Thyroid gland (tissue), 4 donors: ENCODE measurements around the gene PLXNB2. TPM values are rescaled to one million over a fixed set of nuclear protein-coding genes. Genes with fewer than 3 reads are reported as not detected.

Experiments
- DNase-seq, 2 donors: peaks; one replicate each; pipeline ENCODE4 v3.0.0-alpha.2; 2019
- H3K27ac ChIP-seq, 3 donors: fragments of 200-600 bp; sonication (generic); 1 replicate in 2 of 3; 2 replicates in 1 of 3; pipeline ENCODE4 v1.5.1; 2016 to 2019; ENCODE audit warnings: mild to moderate bottlenecking in 1 of 3, moderate library complexity in 1 of 3
- H3K27me3 ChIP-seq: fragments of 200-600 bp; sonication (generic); one replicate; pipeline ENCODE4 v1.5.1; 2019
- H3K36me3 ChIP-seq, 2 donors: fragments of 200-600 bp; sonication (generic); one replicate each; pipeline ENCODE4 v1.5.1; 2016 to 2019
- H3K4me1 ChIP-seq, 2 donors: fragments of 200-600 bp; sonication (generic); one replicate each; pipeline ENCODE4 v1.5.1; 2017 to 2019
- H3K4me3 ChIP-seq, 3 donors: fragments of 200-600 bp; sonication (generic); replicated peaks in 1 of 3; 1 replicate in 2 of 3; 2 replicates in 1 of 3; pipeline ENCODE4 v1.5.1; 2016; ENCODE audit warnings: mild to moderate bottlenecking in 1 of 3
- H3K9me3 ChIP-seq: fragments of 200-600 bp; sonication (generic); one replicate; pipeline ENCODE4 v1.5.1; 2017
- CTCF ChIP-seq, 6 experiments: fragments of 200-600 bp in 3 of 6; fragments of 450-650 bp in 3 of 6; sonication (generic) in 3 of 6; IDR thresholded peaks; one replicate each; pipeline ENCODE4 v1.5.1; 2016 to 2019; ENCODE audit warnings: antibody characterized with exemption in 6 of 6, mild to moderate bottlenecking in 2 of 6, inconsistent platforms in 1 of 6, moderate library complexity in 1 of 6
- POLR2A ChIP-seq, 2 donors: fragments of 450-650 bp; IDR thresholded peaks; one replicate each; pipeline ENCODE4 v1.6.1; 2017; ENCODE audit warnings: antibody characterized with exemption in 2 of 2, mild to moderate bottlenecking in 2 of 2, moderate library complexity in 1 of 2
- WGBS, 2 donors: methylation state at CpG; one replicate each; pipeline ENCODE4 v1.1.5; 2017; 5-methylcytosine and 5-hydroxymethylcytosine counted together
- intact Hi-C: fragments of 100-400 bp; cut with DNase I; formaldehyde crosslinking; loops from one replicate; pipeline ENCODE4 v1.15.1; 2023
- total RNA-seq, 4 donors: library from RNA; depleted of rRNA; stranded (reverse); fragments of >200 nt; gene quantifications; one replicate each; pipeline ENCODE4 v1.2.3, GENCODE V29; 2016

PLXNB2 gene
- total RNA-seq, 4 donors from 2014 or later, result 143 to 266 (median 215) TPM

GRCh38 chr22:50319503-50319951 is 12.1 kb upstream of the PLXNB2 start:
- intact Hi-C loops, result no loop called here
- no peaks in the 10 kb centered on the region for H3K36me3 ChIP-seq

GRCh38 chr22:50318698-50319411 is 11.4 kb upstream of the PLXNB2 start:
- H3K9me3 ChIP-seq, result no peaks in the 10 kb centered on the region
- H3K36me3 ChIP-seq, result no peaks in the 10 kb centered on the region
- TF ChIP-seq CTCF (IDR thresholded peaks at IDR 0.05) (no peak), POLR2A (IDR thresholded peaks at IDR 0.05) (no peak)
- H3K4me3 ChIP-seq, result no peak overlapping the region
- H3K27ac ChIP-seq, result no peak overlapping the region
- H3K27me3 ChIP-seq, result no peaks in the 10 kb centered on the region
- 88 to 93% methylated on average over 10 to 21 of the region's 21 CpGs for WGBS, 2 donors
- H3K4me1 ChIP-seq, result peaks cover 3 to 12% of the 10 kb centered on the region in 2 donors
- no peak for DNase-seq
- intact Hi-C loops, result no loop called here

More at GRCh38 chr22:50319503-50319951, 12.1 kb upstream of the PLXNB2 start:
- Histone ChIP-seq H3K27ac (no peak overlapping the region), H3K4me3 (no peak overlapping the region), H3K4me1 (peaks cover 2 to 5% of the 10 kb centered on the region in 2 donors), H3K9me3 (no peaks in the 10 kb centered on the region), H3K27me3 (no peaks in the 10 kb centered on the region)
- no peak for DNase-seq
- TF ChIP-seq CTCF (IDR thresholded peaks at IDR 0.05) (no peak), POLR2A (IDR thresholded peaks at IDR 0.05) (no peak)
- 87 to 91% methylated on average over 6 to 14 of the region's 15 CpGs for WGBS, 2 donors

- peaks cover 3 to 13% of the 10 kb centered on the region in 2 donors for H3K4me1 ChIP-seq
- no peaks in the 10 kb centered on the region for H3K27me3 ChIP-seq
- no peak overlapping the region for H3K27ac ChIP-seq
- DNase-seq, result no peak
- 77 to 86% methylated on average over 7 of the region's 7 CpGs for WGBS, 2 donors
- no peaks in the 10 kb centered on the region for H3K36me3 ChIP-seq
- H3K4me3 ChIP-seq, result no peak overlapping the region
- no peak for TF ChIP-seq POLR2A (IDR thresholded peaks at IDR 0.05)
- no peak for TF ChIP-seq CTCF (IDR thresholded peaks at IDR 0.05)
- H3K9me3 ChIP-seq, result no peaks in the 10 kb centered on the region
- intact Hi-C loops, result no loop called here
Observed at GRCh38 chr22:50318356-50318697, 10.9 kb upstream of the PLXNB2 start.

GRCh38 chr22:50317674-50318073 is 10.2 kb upstream of the PLXNB2 start:
- intact Hi-C loops, result no loop called here
- Histone ChIP-seq H3K27me3 (no peaks in the 10 kb centered on the region), H3K9me3 (no peaks in the 10 kb centered on the region), H3K27ac (no peak overlapping the region), H3K36me3 (no peaks in the 10 kb centered on the region), H3K4me1 (peaks cover 3 to 13% of the 10 kb centered on the region in 2 donors), H3K4me3 (no peak overlapping the region)
- 92% methylated on average over 2 of the region's 7 CpGs; no CpG with 5 or more reads in 1 of the 2 donors for WGBS, 2 donors
- TF ChIP-seq POLR2A (IDR thresholded peaks at IDR 0.05), result no peak
- no peak for TF ChIP-seq CTCF (IDR thresholded peaks at IDR 0.05)
- no peak for DNase-seq

GRCh38 chr22:50317178-50317577 is 9.7 kb upstream of the PLXNB2 start:
- no peak for DNase-seq
- 75 to 80% methylated on average over 7 of the region's 9 CpGs for WGBS, 2 donors
- intact Hi-C loops, result no loop called here
- Histone ChIP-seq H3K27ac (no peak overlapping the region), H3K9me3 (no peaks in the 10 kb centered on the region), H3K27me3 (no peaks in the 10 kb centered on the region), H3K4me1 (peaks cover 3 to 13% of the 10 kb centered on the region in 2 donors), H3K36me3 (no peaks in the 10 kb centered on the region), H3K4me3 (no peak overlapping the region)
- TF ChIP-seq POLR2A (IDR thresholded peaks at IDR 0.05), result no peak
- no peak for TF ChIP-seq CTCF (IDR thresholded peaks at IDR 0.05)
